ENCODE results near the gene APOE.
A peak's percentile ranks its signal among the peaks of the same experiment; 100 is the strongest.

Gene APOE

DNA sequence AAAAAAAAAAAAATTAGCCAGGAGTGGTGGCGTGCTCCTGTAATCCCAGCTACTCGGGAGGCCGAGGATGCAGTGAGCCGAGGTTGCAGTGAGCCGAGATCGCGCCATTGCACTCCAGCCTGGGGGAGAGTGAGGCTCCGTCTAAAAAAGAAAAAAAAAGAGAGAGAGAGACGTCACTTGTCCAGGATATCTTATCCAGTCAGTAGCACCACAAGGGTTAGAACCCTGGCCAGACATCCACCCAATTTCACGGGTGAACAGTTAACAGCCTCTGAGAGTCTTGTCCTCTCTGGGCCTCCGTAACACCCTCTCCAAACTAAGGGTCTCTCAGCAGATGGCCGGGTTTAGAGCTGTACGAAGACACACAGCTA, 48.7 kb downstream of the APOE start:
- DNase-seq (ENCODE audit: low read depth), result no peak

DNA sequence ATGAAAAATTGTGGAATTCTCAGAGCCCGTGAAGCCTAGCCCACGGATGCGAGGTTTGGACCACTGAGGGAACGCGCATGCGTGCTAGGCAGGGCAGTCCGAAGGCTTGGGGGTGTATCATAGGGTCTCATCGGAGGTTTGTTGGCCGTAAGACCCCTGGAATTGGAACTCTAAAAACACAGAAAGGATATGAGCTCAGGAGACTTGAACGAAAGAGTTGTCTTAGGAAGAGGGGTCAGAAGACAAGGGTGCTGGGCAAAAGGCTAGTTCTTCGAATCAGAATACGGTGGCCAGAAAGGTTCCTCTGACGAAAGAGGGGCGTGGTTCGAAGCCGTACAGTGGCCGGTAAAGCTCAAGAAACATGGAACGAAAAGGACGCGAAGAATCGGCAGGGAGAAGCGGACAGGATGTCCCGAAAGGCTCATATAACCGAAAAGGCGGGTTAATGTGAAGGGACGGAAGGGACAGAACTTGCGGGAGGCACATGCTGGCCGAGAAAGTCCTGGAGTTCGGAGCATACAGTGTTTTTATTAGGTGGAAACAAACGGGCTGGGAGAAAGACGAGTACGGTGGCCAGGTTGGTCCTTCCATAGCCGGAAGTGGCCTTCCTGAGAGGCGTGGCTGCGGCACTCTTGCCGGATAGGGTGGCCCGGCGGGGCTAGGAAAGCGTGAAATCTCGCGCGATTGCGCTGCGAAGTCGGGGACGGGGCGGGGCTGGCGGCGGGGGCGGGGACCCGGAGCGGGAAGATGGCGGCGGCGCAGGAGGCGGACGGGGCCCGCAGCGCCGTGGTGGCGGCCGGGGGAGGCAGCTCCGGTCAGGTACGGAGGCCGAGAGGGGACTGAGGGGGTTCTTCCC, 49.3 kb downstream of the APOE start, which contains the start of gene CLPTM1:
Gene CLPTM1, plus strand, starts transcription at position 732 of the 856 bp plus-strand sequence. Its CDS starts 16 bp downstream, at position 748.
- peak; percentile 92 for DNase-seq (ENCODE audit: low read depth)

DNA sequence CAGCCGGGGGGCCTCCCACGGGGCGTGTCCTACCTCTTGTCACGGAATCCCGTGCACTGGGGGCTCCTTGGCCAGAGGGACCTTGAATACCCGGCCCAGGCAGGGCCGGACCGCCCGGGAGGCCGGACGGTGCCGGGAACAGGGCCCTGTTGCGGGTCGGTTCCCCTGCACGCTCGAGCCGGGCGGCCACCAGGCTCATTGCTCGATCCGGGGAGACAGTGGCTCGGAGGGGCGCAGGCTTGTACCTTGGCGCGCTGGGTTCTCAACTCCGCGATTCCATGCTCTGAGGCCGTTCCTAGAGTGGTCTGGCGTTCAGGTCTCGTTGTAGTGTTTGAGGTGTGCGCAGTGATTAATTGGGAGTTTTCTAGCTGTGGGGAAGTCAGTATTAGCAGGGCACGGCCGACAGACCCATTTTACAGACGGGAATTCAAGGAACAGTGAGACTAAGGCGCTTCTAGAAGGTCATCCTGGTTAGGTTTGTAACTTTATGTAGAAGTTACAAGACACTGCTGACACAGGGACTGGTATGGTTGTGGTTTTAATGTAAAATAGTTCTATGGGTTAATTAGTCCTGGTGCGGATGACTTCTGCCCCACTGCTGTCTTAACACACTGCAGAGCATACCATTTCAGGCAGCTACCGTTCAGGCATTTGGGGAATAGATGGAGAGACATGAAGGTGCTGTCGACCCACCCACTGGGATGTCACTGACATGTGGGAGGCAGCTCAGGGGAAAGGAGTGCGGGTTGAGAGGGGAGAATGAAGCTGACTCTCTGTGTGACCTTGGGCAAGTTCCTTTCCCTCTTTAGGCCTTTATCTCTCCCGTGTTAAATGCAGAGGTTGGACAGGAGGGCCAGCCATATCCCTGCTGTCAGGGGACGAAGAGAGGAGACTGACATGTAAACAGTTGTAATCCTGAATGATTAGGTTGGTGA, 50.2 kb downstream of the APOE start:
- no peak for DNase-seq (ENCODE audit: low read depth)

- no peak for DNase-seq (ENCODE audit: low read depth)
Measured at GRCh38 chr19:44957526-44957925, 51.9 kb downstream of the APOE start.

- no peak for DNase-seq (ENCODE audit: low read depth)
Measured at GRCh38 chr19:44958090-44958489, 52.5 kb downstream of the APOE start.
